A673 (cell line): ENCODE measurements around the gene ZNF501. TPM values are rescaled to one million over a fixed set of nuclear protein-coding genes. Genes with fewer than 3 reads are reported as not detected.

Source experiments
- BruUV-seq: library from RNA; stranded (reverse); fragments of 400-500 nt; replicated peaks from 2 replicates; lab custom pipeline; 2021; lab: Mats Ljungman, UMichigan
- CTCF ChIA-PET: fragments of 300-600 bp; sonication (Branson Sonifier 250); formaldehyde crosslinking; loops from one replicate; lab custom pipeline; 2022; ENCODE audit warnings: antibody characterized with exemption; lab: Charles Lee
- POLR2A ChIA-PET: fragments of 300-600 bp; sonication (Branson Sonifier 250); formaldehyde crosslinking; loops from one replicate; lab custom pipeline; 2022; ENCODE audit warnings: antibody characterized with exemption; ENCODE audit not compliant: low non-redundant PET; lab: Charles Lee
- DNase-seq: peaks from one replicate; pipeline ENCODE4 v3.0.0-alpha.2; 2015; ENCODE audit warnings: low spot score
- H3K27ac ChIP-seq: fragments of 200-600 bp; sonication (generic); 2 replicates; pipeline ENCODE4 v1.5.1; 2016; ENCODE audit warnings: mixed run types, low read depth, mild to moderate bottlenecking, mixed read lengths, antibody characterized with exemption, low read length; ENCODE audit not compliant: poor library complexity, severe bottlenecking
- H3K27me3 ChIP-seq: fragments of 200-600 bp; sonication (generic); replicated peaks from 2 replicates; pipeline ENCODE4 v1.6.1; 2017; ENCODE audit warnings: mixed run types, low read depth, mild to moderate bottlenecking, mixed read lengths, antibody characterized with exemption, low read length; ENCODE audit not compliant: insufficient read depth, poor library complexity
- H3K36me3 ChIP-seq: fragments of 200-600 bp; sonication (generic); 2 replicates; pipeline ENCODE4 v1.6.1; 2016; ENCODE audit warnings: mixed run types, mild to moderate bottlenecking, mixed read lengths, antibody characterized with exemption, low read length; ENCODE audit not compliant: insufficient read depth, poor library complexity, severe bottlenecking
- H3K4me1 ChIP-seq: fragments of 200-600 bp; sonication (generic); 2 replicates; pipeline ENCODE4 v1.6.1; 2017; ENCODE audit warnings: mixed run types, mild to moderate bottlenecking, mixed read lengths, antibody characterized with exemption, low read length; ENCODE audit not compliant: insufficient read depth, poor library complexity, severe bottlenecking
- H3K4me3 ChIP-seq: fragments of 200-600 bp; sonication (generic); 2 replicates; pipeline ENCODE4 v1.5.1; 2016; ENCODE audit warnings: low read depth, mixed run types, mild to moderate bottlenecking, mixed read lengths, low read length; ENCODE audit not compliant: poor library complexity, severe bottlenecking
- H3K9me3 ChIP-seq: fragments of 200-600 bp; sonication (generic); 2 replicates; pipeline ENCODE4 v1.6.1; 2016; ENCODE audit warnings: mixed run types, low read depth, mild to moderate bottlenecking, mixed read lengths, antibody characterized with exemption, low read length; ENCODE audit not compliant: poor library complexity, severe bottlenecking
- EZH2 ChIP-seq: fragments of 200-600 bp; sonication (generic); IDR thresholded peaks from 2 replicates; pipeline ENCODE4 v1.6.1; 2017; ENCODE audit warnings: borderline replicate concordance, low read depth, mild to moderate bottlenecking, mixed read lengths, antibody characterized with exemption, low read length; ENCODE audit not compliant: poor library complexity, severe bottlenecking
- intact Hi-C: fragments of 100-400 bp; cut with micrococcal nuclease; formaldehyde crosslinking; loops from one replicate; pipeline ENCODE4 v1.10.0; 2022; ENCODE audit not compliant: unreplicated experiment
- total RNA-seq: library from RNA; stranded (reverse); gene quantifications from 2 replicates; pipeline ENCODE4 v1.2.3, GENCODE V29; 2021
- TF ChIP-seq, protein P1 (sequence below): fragments of 300-800, 200-600 bp; sonication (generic); conservative IDR thresholded peaks from 2 replicates; pipeline ENCODE4 v1.5.1; 2017; ENCODE audit warnings: low read depth, mild to moderate bottlenecking, antibody characterized with exemption, low read length, moderate library complexity, mixed read lengths

ZNF501 gene
- total RNA-seq, 1 experiment from 2014 or later, result 4.2 TPM

DNA sequence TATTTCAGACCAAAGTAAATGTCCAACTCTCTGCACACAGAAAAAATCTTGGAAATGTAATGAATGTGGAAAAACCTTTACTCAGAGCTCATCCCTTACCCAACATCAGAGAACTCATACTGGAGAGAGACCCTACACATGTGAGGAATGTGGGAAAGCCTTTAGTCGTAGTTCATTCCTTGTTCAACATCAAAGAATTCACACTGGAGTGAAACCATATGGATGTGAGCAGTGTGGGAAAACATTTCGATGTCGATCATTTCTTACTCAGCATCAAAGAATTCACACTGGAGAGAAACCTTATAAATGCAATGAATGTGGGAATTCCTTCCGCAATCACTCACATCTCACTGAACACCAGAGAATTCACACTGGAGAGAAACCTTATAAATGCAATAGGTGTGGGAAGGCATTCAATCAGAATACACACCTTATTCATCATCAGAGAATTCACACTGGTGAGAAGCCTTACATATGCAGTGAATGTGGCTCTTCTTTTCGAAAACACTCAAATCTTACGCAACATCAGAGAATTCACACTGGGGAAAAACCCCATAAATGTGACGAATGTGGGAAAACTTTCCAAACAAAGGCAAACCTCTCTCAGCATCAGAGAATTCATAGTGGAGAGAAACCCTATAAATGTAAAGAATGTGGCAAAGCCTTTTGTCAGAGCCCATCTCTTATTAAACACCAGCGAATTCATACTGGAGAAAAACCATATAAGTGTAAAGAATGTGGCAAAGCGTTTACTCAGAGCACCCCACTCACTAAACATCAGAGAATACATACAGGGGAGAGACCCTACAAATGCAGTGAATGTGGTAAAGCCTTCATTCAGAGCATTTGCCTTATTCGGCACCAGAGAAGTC is 8.0 kb upstream of the ZNF501 start:
- H3K4me1 ChIP-seq, result no peaks in the 10 kb centered on the region
- no peak overlapping the region for H3K4me3 ChIP-seq
- H3K27ac ChIP-seq, result no peak overlapping the region
- no peaks in the 10 kb centered on the region for H3K27me3 ChIP-seq
- DNase-seq, result no peak
- H3K9me3 ChIP-seq, result peaks cover 30% of the 10 kb centered on the region
- no TSS peak for BruUV-seq
- ChIA-PET CTCF (no interaction called here), POLR2A (no interaction called here)
- H3K36me3 ChIP-seq, result peaks cover 4% of the 10 kb centered on the region
- intact Hi-C loops, result no loop called here
- TF ChIP-seq, protein P1, sequence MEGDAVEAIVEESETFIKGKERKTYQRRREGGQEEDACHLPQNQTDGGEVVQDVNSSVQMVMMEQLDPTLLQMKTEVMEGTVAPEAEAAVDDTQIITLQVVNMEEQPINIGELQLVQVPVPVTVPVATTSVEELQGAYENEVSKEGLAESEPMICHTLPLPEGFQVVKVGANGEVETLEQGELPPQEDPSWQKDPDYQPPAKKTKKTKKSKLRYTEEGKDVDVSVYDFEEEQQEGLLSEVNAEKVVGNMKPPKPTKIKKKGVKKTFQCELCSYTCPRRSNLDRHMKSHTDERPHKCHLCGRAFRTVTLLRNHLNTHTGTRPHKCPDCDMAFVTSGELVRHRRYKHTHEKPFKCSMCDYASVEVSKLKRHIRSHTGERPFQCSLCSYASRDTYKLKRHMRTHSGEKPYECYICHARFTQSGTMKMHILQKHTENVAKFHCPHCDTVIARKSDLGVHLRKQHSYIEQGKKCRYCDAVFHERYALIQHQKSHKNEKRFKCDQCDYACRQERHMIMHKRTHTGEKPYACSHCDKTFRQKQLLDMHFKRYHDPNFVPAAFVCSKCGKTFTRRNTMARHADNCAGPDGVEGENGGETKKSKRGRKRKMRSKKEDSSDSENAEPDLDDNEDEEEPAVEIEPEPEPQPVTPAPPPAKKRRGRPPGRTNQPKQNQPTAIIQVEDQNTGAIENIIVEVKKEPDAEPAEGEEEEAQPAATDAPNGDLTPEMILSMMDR, result no peak
- TF ChIP-seq EZH2, result no peak

DNA sequence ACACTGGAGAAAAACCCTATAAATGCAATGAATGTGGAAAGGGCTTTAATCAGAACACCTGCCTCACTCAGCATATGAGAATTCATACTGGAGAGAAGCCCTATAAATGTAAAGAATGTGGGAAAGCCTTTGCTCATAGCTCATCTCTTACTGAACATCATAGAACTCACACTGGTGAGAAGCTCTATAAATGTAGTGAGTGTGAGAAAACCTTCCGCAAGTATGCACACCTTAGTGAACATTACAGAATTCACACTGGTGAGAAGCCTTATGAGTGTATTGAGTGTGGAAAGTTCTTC is 7.4 kb upstream of the ZNF501 start:
- no peaks in the 10 kb centered on the region for H3K4me1 ChIP-seq
- peaks cover 30% of the 10 kb centered on the region for H3K9me3 ChIP-seq
- BruUV-seq, result no TSS peak
- intact Hi-C loops, result no loop called here
- H3K27me3 ChIP-seq, result no peaks in the 10 kb centered on the region
- POLR2A ChIA-PET, result no interaction called here
- H3K4me3 ChIP-seq, result no peak overlapping the region
- H3K27ac ChIP-seq, result no peak overlapping the region
- no peak for TF ChIP-seq EZH2
- TF ChIP-seq, protein P1, result no peak
- no peak for DNase-seq
- peaks cover 4% of the 10 kb centered on the region for H3K36me3 ChIP-seq
- CTCF ChIA-PET, result no interaction called here

DNA sequence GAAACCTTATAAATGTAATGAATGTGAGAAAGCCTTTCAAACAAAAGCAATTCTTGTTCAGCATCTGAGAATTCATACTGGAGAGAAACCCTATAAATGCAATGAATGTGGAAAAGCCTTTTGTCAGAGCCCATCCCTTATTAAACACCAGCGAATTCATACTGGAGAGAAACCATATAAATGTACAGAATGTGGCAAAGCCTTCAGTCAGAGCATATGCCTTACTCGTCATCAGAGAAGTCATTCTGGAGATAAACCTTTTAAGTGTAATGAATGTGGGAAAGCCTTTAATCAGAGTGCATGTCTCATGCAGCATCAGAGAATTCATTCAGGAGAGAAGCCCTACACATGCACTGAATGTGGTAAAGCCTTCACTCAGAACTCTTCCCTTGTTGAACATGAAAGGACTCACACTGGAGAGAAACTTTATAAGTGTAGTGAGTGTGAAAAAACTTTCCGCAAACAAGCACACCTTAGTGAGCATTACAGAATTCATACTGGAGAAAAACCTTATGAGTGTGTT is 5.3 kb downstream of the ZNF501 start:
- intact Hi-C loops, result no loop called here
- ChIA-PET POLR2A (no interaction called here), CTCF (no interaction called here)
- no peaks in the 10 kb centered on the region for H3K27me3 ChIP-seq
- H3K36me3 ChIP-seq, result no peaks in the 10 kb centered on the region
- TF ChIP-seq EZH2, result no peak
- TF ChIP-seq, protein P1, result no peak
- H3K27ac ChIP-seq, result no peak overlapping the region
- no peak overlapping the region for H3K4me3 ChIP-seq
- DNase-seq, result no peak
- peaks cover 53% of the 10 kb centered on the region for H3K9me3 ChIP-seq
- no TSS peak for BruUV-seq
- no peaks in the 10 kb centered on the region for H3K4me1 ChIP-seq
